Transverse colon (tissue), 4 donors: ENCODE data around the gene AK2. TPM values are rescaled to one million over a fixed set of nuclear protein-coding genes. Genes with fewer than 3 reads are reported as not detected.
A peak's percentile ranks its signal among the peaks of the same experiment; 100 is the strongest.

Source experiments
- DNase-seq: peaks from one replicate; pipeline ENCODE4 v3.0.0-alpha.2; 2019
- H3K27ac ChIP-seq, 4 donors: fragments of 200-600 bp; sonication (generic); 2 replicates each; pipeline ENCODE4 v1.5.1; 2016 to 2018; ENCODE audit warnings: inconsistent platforms in 4 of 4
- H3K27me3 ChIP-seq: fragments of 200-600 bp; sonication (generic); 2 replicates; pipeline ENCODE4 v1.5.1; 2017; ENCODE audit warnings: inconsistent platforms
- H3K36me3 ChIP-seq, 4 donors: fragments of 200-600 bp; sonication (generic); 2 replicates each; pipeline ENCODE4 v1.5.1; 2017 to 2019; ENCODE audit warnings: inconsistent platforms in 4 of 4
- H3K4me1 ChIP-seq, 4 donors: fragments of 200-600 bp; sonication (generic); 2 replicates each; pipeline ENCODE4 v1.5.1; 2017 to 2020; ENCODE audit warnings: inconsistent platforms in 4 of 4
- H3K4me3 ChIP-seq, 4 donors: fragments of 200-600 bp; sonication (generic); 1 replicate in 1 of 4; 2 replicates in 3 of 4; pipeline versions ENCODE4 v1.5.1 to v1.6.1; 2017 to 2019; ENCODE audit warnings: inconsistent platforms in 4 of 4
- H3K9me3 ChIP-seq, 2 donors: fragments of 200-600 bp; sonication (generic); 2 replicates each; pipeline ENCODE4 v1.5.1; 2017 to 2019; ENCODE audit warnings: inconsistent platforms in 2 of 2
- EP300 ChIP-seq: sonication (generic); formaldehyde crosslinking; IDR thresholded peaks from one replicate; pipeline ENCODE4 v1.6.1; 2017; ENCODE audit warnings: antibody characterized with exemption, low read depth
- POLR2A ChIP-seq: fragments of 450-650 bp; IDR thresholded peaks from one replicate; pipeline ENCODE4 v1.6.1; 2016; ENCODE audit warnings: antibody characterized with exemption, mild to moderate bottlenecking, moderate library complexity
- POLR2AphosphoS5 ChIP-seq, 3 donors: sonication (generic); formaldehyde crosslinking; IDR thresholded peaks; one replicate each; pipeline ENCODE4 v1.6.1; 2016; ENCODE audit warnings: antibody characterized with exemption in 3 of 3
- WGBS, 2 donors: methylation state at CpG; one replicate each; pipeline ENCODE4 v1.1.5; 2018; ENCODE audit warnings: low coverage in 1 of 2; 5-methylcytosine and 5-hydroxymethylcytosine counted together
- in situ Hi-C, 4 donors: fragments of 200-750 bp; cut with MboI; loops; one replicate each; pipeline versions ENCODE4 v1.15.0 to v1.15.1; 2017; ENCODE audit warnings: low sequenced_read_pairs in 3 of 4, low pct_ligation_motif_present in 1 of 4, low pct_unique_long_range_greater_than_20kb in 1 of 4
- intact Hi-C: fragments of 100-400 bp; cut with DNase I; formaldehyde crosslinking; loops from one replicate; pipeline ENCODE4 v1.15.1; 2023; ENCODE audit warnings: low total_unique reads
- total RNA-seq, 4 donors: library from RNA; depleted of rRNA; stranded (reverse); fragments of >200 nt; gene quantifications; one replicate each; pipeline ENCODE4 v1.1.0, GENCODE V29; 2016
- TF ChIP-seq, protein P1 (sequence below), 5 experiments: fragments of 200-600 bp in 3 of 5; fragments of 450-650 bp in 2 of 5; sonication (generic) in 3 of 5; IDR thresholded peaks; 1 replicate in 2 of 5; 2 replicates in 3 of 5; pipeline ENCODE4 v1.5.1; 2016 to 2017; ENCODE audit warnings: antibody characterized with exemption in 5 of 5, inconsistent platforms in 3 of 5, mild to moderate bottlenecking in 2 of 5, moderate library complexity in 1 of 5

AK2 gene
- total RNA-seq, 4 donors from 2014 or later: 209 to 296 (median 211) TPM

DNA sequence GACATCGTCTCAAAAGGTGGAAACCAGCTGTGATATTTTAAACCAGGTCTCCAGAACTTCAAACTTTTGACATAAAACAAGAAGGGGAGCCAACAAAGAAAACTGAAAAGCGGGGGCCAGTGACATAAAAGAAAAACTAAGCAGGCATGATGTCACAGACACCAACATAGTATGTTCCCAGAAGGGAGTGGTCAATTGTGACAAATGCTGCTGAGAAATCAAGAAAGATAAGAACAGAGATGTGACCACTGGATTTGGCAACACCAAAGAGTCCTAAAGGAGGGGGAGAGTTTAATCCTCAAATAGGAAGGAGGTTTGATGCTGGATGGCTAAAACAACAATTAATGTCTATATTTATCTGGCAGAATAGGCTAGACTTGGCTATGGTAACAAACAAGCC lies 69.8 kb downstream of the AK2 start:
- DNase-seq: no peak
- in situ Hi-C loops (no loop called here), intact Hi-C loops (no loop called here)
- TF ChIP-seq EP300 (no peak), POLR2A (no peak), POLR2AphosphoS5 (IDR thresholded peaks at IDR 0.05) (no peak)
- TF ChIP-seq, protein P1, sequence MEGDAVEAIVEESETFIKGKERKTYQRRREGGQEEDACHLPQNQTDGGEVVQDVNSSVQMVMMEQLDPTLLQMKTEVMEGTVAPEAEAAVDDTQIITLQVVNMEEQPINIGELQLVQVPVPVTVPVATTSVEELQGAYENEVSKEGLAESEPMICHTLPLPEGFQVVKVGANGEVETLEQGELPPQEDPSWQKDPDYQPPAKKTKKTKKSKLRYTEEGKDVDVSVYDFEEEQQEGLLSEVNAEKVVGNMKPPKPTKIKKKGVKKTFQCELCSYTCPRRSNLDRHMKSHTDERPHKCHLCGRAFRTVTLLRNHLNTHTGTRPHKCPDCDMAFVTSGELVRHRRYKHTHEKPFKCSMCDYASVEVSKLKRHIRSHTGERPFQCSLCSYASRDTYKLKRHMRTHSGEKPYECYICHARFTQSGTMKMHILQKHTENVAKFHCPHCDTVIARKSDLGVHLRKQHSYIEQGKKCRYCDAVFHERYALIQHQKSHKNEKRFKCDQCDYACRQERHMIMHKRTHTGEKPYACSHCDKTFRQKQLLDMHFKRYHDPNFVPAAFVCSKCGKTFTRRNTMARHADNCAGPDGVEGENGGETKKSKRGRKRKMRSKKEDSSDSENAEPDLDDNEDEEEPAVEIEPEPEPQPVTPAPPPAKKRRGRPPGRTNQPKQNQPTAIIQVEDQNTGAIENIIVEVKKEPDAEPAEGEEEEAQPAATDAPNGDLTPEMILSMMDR (IDR thresholded peaks at IDR 0.05): no peak
- Histone ChIP-seq H3K27me3 (peaks cover 3% of the 10 kb centered on the region), H3K27ac (no peak overlapping the region), H3K36me3 (no peaks in the 10 kb centered on the region), H3K4me1 (peaks cover 6 to 16% (median 12%) of the 10 kb centered on the region in 4 donors), H3K4me3 (no peak overlapping the region), H3K9me3 (no peaks in the 10 kb centered on the region)
- 92 to 94% methylated on average over 2 of the region's 2 CpGs for whole genome bisulfite sequencing, 2 donors

- no peaks in the 10 kb centered on the region for H3K36me3 ChIP-seq
- H3K27ac ChIP-seq: peak overlapping the region; percentile 97 to 100 (median 98)
- intact Hi-C loops (no loop called here), in situ Hi-C loops (no loop called here)
- H3K4me3 ChIP-seq: peak overlapping the region in 2 of 4 donors; percentile 48 to 69
- H3K27me3 ChIP-seq: no peaks in the 10 kb centered on the region
- TF ChIP-seq, protein P1 (IDR thresholded peaks at IDR 0.05): no peak
- TF ChIP-seq POLR2A (no peak), EP300 (no peak), POLR2AphosphoS5 (IDR thresholded peaks at IDR 0.05) (no peak)
- H3K9me3 ChIP-seq: no peaks in the 10 kb centered on the region
- DNase-seq: no peak
- peaks cover 6 to 32% (median 25%) of the 10 kb centered on the region in 4 donors for H3K4me1 ChIP-seq
- WGBS, 2 donors: 76 to 83% methylated on average over 5 of the region's 5 CpGs
Measured at GRCh38 chr1:32965251-32965747, 71.4 kb downstream of the AK2 start.

DNA sequence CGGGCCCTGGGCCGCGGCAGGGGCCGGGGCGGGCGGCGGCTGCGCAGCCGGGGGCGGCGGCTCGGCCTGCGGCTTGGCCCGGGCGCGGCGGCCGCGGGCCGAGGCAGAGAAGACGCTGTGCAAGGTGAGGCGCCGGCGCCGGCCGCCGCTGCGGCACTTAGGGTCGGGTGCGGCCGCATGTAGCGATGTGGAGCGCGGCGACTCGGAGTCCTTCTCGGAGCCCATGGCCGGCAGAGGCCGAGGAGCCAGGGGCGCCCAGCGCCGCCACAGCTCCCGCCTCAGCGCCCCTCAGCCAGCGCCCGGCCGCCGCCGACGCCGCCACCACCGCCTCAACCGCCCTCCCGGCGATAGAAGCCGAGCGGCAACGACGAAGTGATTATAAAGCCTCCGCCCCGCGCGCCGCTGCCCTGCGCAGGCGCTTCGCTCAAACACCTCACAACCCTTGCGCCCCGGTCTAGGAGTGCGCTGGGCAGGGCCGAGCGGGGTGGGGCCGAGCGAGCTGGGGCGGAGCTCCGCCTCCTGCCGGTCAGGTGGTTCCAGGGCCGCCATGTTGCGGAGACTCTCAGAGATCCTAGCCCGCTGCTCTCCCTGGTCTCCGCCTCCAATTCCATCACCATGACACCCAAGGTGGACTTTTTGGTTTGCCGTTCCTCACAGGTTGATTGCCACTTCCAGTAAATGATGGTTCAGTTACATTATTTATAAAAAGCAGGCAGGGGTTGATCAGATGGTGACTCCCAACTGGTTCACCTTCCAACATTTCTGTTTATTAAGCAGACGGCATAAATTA lies 72.0 kb downstream of the AK2 start, which contains the start of gene RNF19B:
TSS of gene RNF19B (minus strand) at position 349 of the 790 bp plus-strand sequence. CDS start at position 225, 124 bp downstream.
- 0 to 1% methylated on average over 1 to 34 of the region's 83 CpGs for WGBS, 2 donors
- peak within 1 kb of the TSS; percentile 97 to 100 (median 98) for H3K27ac ChIP-seq
- in situ Hi-C loops (no loop called here), intact Hi-C loops (no loop called here)
- peak; percentile 97 for DNase-seq
- H3K9me3 ChIP-seq: no peaks in the 10 kb centered on the region
- TF ChIP-seq EP300 (no peak), POLR2AphosphoS5 (IDR thresholded peaks at IDR 0.05) (peak; percentile 98 to 100 (median 100)), POLR2A (peak; percentile 97)
- TF ChIP-seq, protein P1 (IDR thresholded peaks at IDR 0.05): peak in 3 of 5 experiments; percentile 9 to 59 (median 42)
- peak within 1 kb of the TSS; percentile 48 to 93 (median 78) for H3K4me3 ChIP-seq
- H3K36me3 ChIP-seq: no peaks in the 10 kb centered on the region
- H3K27me3 ChIP-seq: no peaks in the 10 kb centered on the region
- peaks cover 6 to 32% (median 27%) of the 10 kb centered on the region in 4 donors for H3K4me1 ChIP-seq

- 0 to 1% methylated on average over 1 to 50 of the region's 78 CpGs for WGBS, 2 donors
- H3K4me1 ChIP-seq: peaks cover 6 to 34% (median 27%) of the 10 kb centered on the region in 4 donors
- H3K27me3 ChIP-seq: no peaks in the 10 kb centered on the region
- H3K9me3 ChIP-seq: no peaks in the 10 kb centered on the region
- intact Hi-C loops: no loop called here
- in situ Hi-C loops: no loop called here
- H3K36me3 ChIP-seq: no peaks in the 10 kb centered on the region
- H3K27ac ChIP-seq: peak overlapping the region; percentile 97 to 100 (median 98)
- peak; percentile 19 for TF ChIP-seq POLR2A
- TF ChIP-seq, protein P1 (IDR thresholded peaks at IDR 0.05): peak in 3 of 5 experiments; percentile 6 to 50 (median 29)
- TF ChIP-seq POLR2AphosphoS5 (IDR thresholded peaks at IDR 0.05): peak in 1 of 3 donors; percentile 55
- TF ChIP-seq EP300: no peak
- peak overlapping the region; percentile 48 to 93 (median 78) for H3K4me3 ChIP-seq
- peak; percentile 72 for DNase-seq
Measured at GRCh38 chr1:32963746-32964460, 72.8 kb downstream of the AK2 start.
